GM12878 (cell line): ENCODE measurements around the gene BRD1.

Experiments used
- CEBPZ ChIP-seq: fragments of 150-350 bp; IDR thresholded peaks from 2 replicates; pipeline ENCODE4 v1.6.1; 2016; ENCODE audit warnings: low read depth, low read length
- CTCF ChIP-seq, 3 experiments: IDR thresholded peaks in 2 of 3; conservative IDR thresholded peaks in 1 of 3; 2 replicates each; pipeline ENCODE4 v1.5.1; 2011; ENCODE audit warnings: low read depth in 3 of 3, low read length in 3 of 3, mild to moderate bottlenecking in 3 of 3, control low read depth in 2 of 3, moderate library complexity in 2 of 3, inconsistent platforms in 1 of 3, mixed read lengths in 1 of 3; ENCODE audit not compliant: control insufficient read depth in 2 of 3, insufficient read depth in 1 of 3; ENCODE audit errors: extremely low read depth in 1 of 3
- EP300 ChIP-seq, 2 experiments: fragments of 150-350 bp in 1 of 2; IDR thresholded peaks; 2 replicates each; pipeline ENCODE4 v1.6.1; 2011 to 2012; ENCODE audit warnings: low read depth in 2 of 2, low read length in 2 of 2, borderline replicate concordance in 1 of 2, improper control_type of control experiment in 1 of 2, inconsistent platforms in 1 of 2; ENCODE audit not compliant: control insufficient read depth in 1 of 2
- NR2C2 ChIP-seq: IDR thresholded peaks from 2 replicates; pipeline ENCODE4 v1.6.1; 2011; ENCODE audit warnings: borderline replicate concordance, low read depth; ENCODE audit not compliant: control insufficient read depth, insufficient read length
- POU2F2 ChIP-seq: IDR thresholded peaks from 3 replicates; pipeline ENCODE4 v1.6.1; 2011; ENCODE audit warnings: low read depth, mild to moderate bottlenecking, low read length, borderline replicate concordance

- TF ChIP-seq EP300 (IDR thresholded peaks at IDR 0.05; ENCODE audit: borderline replicate concordance in 1 of 2, control insufficient read depth in 1 of 2, low read depth in 2 of 2, low read length in 2 of 2) (no peak), CEBPZ (no peak), POU2F2 (no peak), CTCF (IDR thresholded peaks at IDR 0.05 in 2 of 3, conservative IDR thresholded peaks at IDR 0.05 in 1 of 3; ENCODE audit: control insufficient read depth in 2 of 3, extremely low read depth in 1 of 3, insufficient read depth in 1 of 3, low read depth in 3 of 3, low read length in 3 of 3) (no peak), NR2C2 (no peak)
These were observed 21.7 kb upstream of the BRD1 start for GRCh38 chr22:49849161-49850020.
